Stimulated activated naive CD8-positive, alpha-beta T cell treated with anti-CD3 and anti-CD28 coated beads, Interleukin-15, amount 100 ng/mL, for 72 hours (primary cell): Measurements from ENCODE around the gene ZNF239.
"Not testable (repeated sequence)": the region's sequence is repeated elsewhere in the genome, so short reads cannot be mapped to it uniquely, and the experiment has no call there.

Source experiments
- ATAC-seq: fragments of 150-1000 bp; cut with Tn5 transposase; 2 replicates; pipeline ENCODE4 v1.10.0; 2021; ENCODE audit warnings: mild to moderate bottlenecking, moderate library complexity
- DNase-seq, 2 donors: peaks; one replicate each; pipeline ENCODE4 v3.0.0; 2021 to 2022
- H3K27ac Mint-ChIP-seq, 2 donors: one replicate each; pipeline ENCODE4 v1.8.0; 2022; ENCODE audit warnings: mild to moderate bottlenecking in 2 of 2, mixed read lengths in 2 of 2, moderate library complexity in 2 of 2
- H3K27me3 Mint-ChIP-seq: one replicate; pipeline ENCODE4 v1.8.0; 2022; ENCODE audit warnings: mixed read lengths
- H3K4me1 Mint-ChIP-seq: one replicate; pipeline ENCODE4 v1.8.0; 2022; ENCODE audit warnings: mild to moderate bottlenecking, mixed read lengths
- H3K4me3 Mint-ChIP-seq, 2 donors: one replicate each; pipeline ENCODE4 v1.8.0; 2022; ENCODE audit warnings: mild to moderate bottlenecking in 2 of 2, mixed read lengths in 2 of 2, moderate library complexity in 1 of 2
- H3K9me3 Mint-ChIP-seq, 2 donors: one replicate each; pipeline ENCODE4 v1.8.0; 2022; ENCODE audit warnings: mixed read lengths in 2 of 2

ZNF239 gene

GRCh38 chr10:43574001-43574892 is at the start of gene ZNF239:
TSS of gene ZNF239 (minus strand) at chr10:43574616. CDS start at chr10:43558079, 16,537 bp downstream.
- H3K27me3 Mint-ChIP-seq: no peaks in the 10 kb centered on the region
- H3K4me3 Mint-ChIP-seq: peak within 1 kb of the TSS; percentile 84 to 88
- peak within 1 kb of the TSS; percentile 49 to 86 for H3K27ac Mint-ChIP-seq
- peak; percentile 74 to 89 for DNase-seq
- peaks cover 43% of the 10 kb centered on the region for H3K4me1 Mint-ChIP-seq
- peaks cover 34 to 42% of the 10 kb centered on the region in 2 donors for H3K9me3 Mint-ChIP-seq
- peak; percentile 97 for ATAC-seq

- no peaks in the 10 kb centered on the region for H3K27me3 Mint-ChIP-seq
- ATAC-seq (no peak), DNase-seq (no peak)
- H3K4me3 Mint-ChIP-seq: peak overlapping the region in 1 of 2 donors; percentile 62
- peak overlapping the region in 1 of 2 donors; percentile 72 for H3K27ac Mint-ChIP-seq
- H3K4me1 Mint-ChIP-seq: peaks cover 9% of the 10 kb centered on the region
- H3K9me3 Mint-ChIP-seq: peaks cover 10 to 40% of the 10 kb centered on the region in 2 donors
Observed at GRCh38 chr10:43623351-43623750, 48.9 kb upstream of the ZNF239 start.

GRCh38 chr10:43622038-43622437 is 47.6 kb upstream of the ZNF239 start:
- H3K27me3 Mint-ChIP-seq: no peaks in the 10 kb centered on the region
- no peak for ATAC-seq
- H3K27ac Mint-ChIP-seq: no peak overlapping the region
- peaks cover 15 to 37% of the 10 kb centered on the region in 2 donors for H3K9me3 Mint-ChIP-seq
- H3K4me1 Mint-ChIP-seq: peaks cover 9% of the 10 kb centered on the region
- no peak for DNase-seq
- no peak overlapping the region for H3K4me3 Mint-ChIP-seq

GRCh38 chr10:43619368-43619767 is 45.0 kb upstream of the ZNF239 start:
- H3K27ac Mint-ChIP-seq: no peak overlapping the region
- peaks cover 29 to 60% of the 10 kb centered on the region in 2 donors for H3K9me3 Mint-ChIP-seq
- ATAC-seq: no peak

GRCh38 chr10:43616697-43617370 is 42.4 kb upstream of the ZNF239 start:
- no peaks in the 10 kb centered on the region for H3K27me3 Mint-ChIP-seq
- H3K9me3 Mint-ChIP-seq: peaks cover 26 to 54% of the 10 kb centered on the region in 2 donors
- no peak overlapping the region for H3K4me3 Mint-ChIP-seq
- no peak overlapping the region for H3K27ac Mint-ChIP-seq
- H3K4me1 Mint-ChIP-seq: no peaks in the 10 kb centered on the region
- ATAC-seq (no peak), DNase-seq (no peak)

More at GRCh38 chr10:43619368-43619767, 45.0 kb upstream of the ZNF239 start:
- H3K4me1 Mint-ChIP-seq: peaks cover 9% of the 10 kb centered on the region
- no peak for DNase-seq
- H3K4me3 Mint-ChIP-seq: no peak overlapping the region
- no peaks in the 10 kb centered on the region for H3K27me3 Mint-ChIP-seq

GRCh38 chr10:43610636-43611035 is 36.2 kb upstream of the ZNF239 start:
- Mint-ChIP-seq H3K27me3 (no peaks in the 10 kb centered on the region), H3K4me3 (no peak overlapping the region), H3K4me1 (peaks cover 50% of the 10 kb centered on the region), H3K27ac (peak overlapping the region in 1 of 2 donors; percentile 14), H3K9me3 (peaks cover 16 to 56% of the 10 kb centered on the region in 2 donors)
- DNase-seq: no peak
- no peak for ATAC-seq

GRCh38 chr10:43607199-43607573 is 32.8 kb upstream of the ZNF239 start:
- Mint-ChIP-seq H3K4me3 (peak overlapping the region; percentile 82 to 86), H3K4me1 (peaks cover 50% of the 10 kb centered on the region), H3K27me3 (no peaks in the 10 kb centered on the region), H3K9me3 (peaks cover 10 to 35% of the 10 kb centered on the region in 2 donors), H3K27ac (peak overlapping the region in 1 of 2 donors; percentile 93)
- DNase-seq (no peak), ATAC-seq (no peak)

- Mint-ChIP-seq H3K27me3 (no peaks in the 10 kb centered on the region), H3K27ac (peak within 1 kb of the TSS; percentile 72 to 93), H3K4me1 (peaks cover 50% of the 10 kb centered on the region), H3K9me3 (peaks cover 10 to 40% of the 10 kb centered on the region in 2 donors), H3K4me3 (peak within 1 kb of the TSS; percentile 82 to 86)
- peak; percentile 53 to 68 for DNase-seq
- peak; percentile 94 for ATAC-seq
Observed at GRCh38 chr10:43606323-43607198, 32.1 kb upstream of the ZNF239 start, which contains the start of gene ZNF485. TSS of gene ZNF485 (plus strand) at chr10:43606438. CDS start at chr10:43607051, 613 bp downstream.

- H3K27me3 Mint-ChIP-seq: no peaks in the 10 kb centered on the region
- H3K4me3 Mint-ChIP-seq: peak overlapping the region; percentile 79 to 86
- DNase-seq (no peak), ATAC-seq (no peak)
- peaks cover 8 to 45% of the 10 kb centered on the region in 2 donors for H3K9me3 Mint-ChIP-seq
- peaks cover 50% of the 10 kb centered on the region for H3K4me1 Mint-ChIP-seq
- H3K27ac Mint-ChIP-seq: peak overlapping the region in 1 of 2 donors; percentile 84
Observed at GRCh38 chr10:43605850-43606322, 31.5 kb upstream of the ZNF239 start.

GRCh38 chr10:43601576-43601975 is 27.2 kb upstream of the ZNF239 start:
- DNase-seq, H3K4me3 Mint-ChIP-seq, ATAC-seq, H3K27ac Mint-ChIP-seq, H3K27me3 Mint-ChIP-seq: not testable (repeated sequence)
- Mint-ChIP-seq H3K4me1 (peaks cover 14% of the 10 kb centered on the region), H3K9me3 (peaks cover 0 to 20% of the 10 kb centered on the region in 2 donors)

GRCh38 chr10:43599333-43599732 is 24.9 kb upstream of the ZNF239 start:
- no peak overlapping the region for H3K27ac Mint-ChIP-seq
- peaks cover 29% of the 10 kb centered on the region for H3K4me1 Mint-ChIP-seq
- no peak for ATAC-seq
- peaks cover 2% of the 10 kb centered on the region for H3K27me3 Mint-ChIP-seq
- H3K9me3 Mint-ChIP-seq: peaks cover under 1 to 16% of the 10 kb centered on the region in 2 donors
- H3K4me3 Mint-ChIP-seq: no peak overlapping the region
- no peak for DNase-seq

GRCh38 chr10:43598446-43598845 is 24.0 kb upstream of the ZNF239 start:
- no peak overlapping the region for H3K4me3 Mint-ChIP-seq
- peaks cover 8 to 22% of the 10 kb centered on the region in 2 donors for H3K9me3 Mint-ChIP-seq
- H3K4me1 Mint-ChIP-seq: peaks cover 30% of the 10 kb centered on the region
- H3K27ac Mint-ChIP-seq: no peak overlapping the region
- ATAC-seq (no peak), DNase-seq (no peak)
- peaks cover 9% of the 10 kb centered on the region for H3K27me3 Mint-ChIP-seq

GRCh38 chr10:43596546-43596945 is 22.1 kb upstream of the ZNF239 start:
- Mint-ChIP-seq H3K4me3 (no peak overlapping the region), H3K9me3 (peaks cover 11 to 20% of the 10 kb centered on the region in 2 donors), H3K4me1 (peaks cover 30% of the 10 kb centered on the region), H3K27ac (no peak overlapping the region), H3K27me3 (peaks cover 9% of the 10 kb centered on the region)
- no peak for DNase-seq
- no peak for ATAC-seq

- H3K27ac Mint-ChIP-seq: peak overlapping the region in 1 of 2 donors; percentile 63
- H3K4me3 Mint-ChIP-seq: peak overlapping the region; percentile 62 to 84
- ATAC-seq (peak; percentile 89), DNase-seq (peak in 1 of 2 donors; percentile 55)
- peaks cover 30% of the 10 kb centered on the region for H3K4me1 Mint-ChIP-seq
- H3K27me3 Mint-ChIP-seq: peaks cover 9% of the 10 kb centered on the region
- H3K9me3 Mint-ChIP-seq: peaks cover 11 to 15% of the 10 kb centered on the region in 2 donors
Observed at GRCh38 chr10:43595739-43596298, 21.4 kb upstream of the ZNF239 start.
